GM12878 (cell line): ENCODE measurements around the gene PSMA8. TPM values are rescaled to one million over a fixed set of nuclear protein-coding genes. Genes with fewer than 3 reads are reported as not detected.
A peak's percentile ranks its signal among the peaks of the same experiment; 100 is the strongest.

ENCODE experiments used
- ATF2 ChIP-seq: IDR thresholded peaks from 2 replicates; pipeline ENCODE4 v1.6.1; 2012; ENCODE audit warnings: low read length, inconsistent platforms
- CBX3 ChIP-seq: fragments of 200-600 bp; sonication (generic); IDR thresholded peaks from 2 replicates; pipeline ENCODE4 v1.6.1; 2016; ENCODE audit warnings: low read depth, borderline replicate concordance
- CREM ChIP-seq: IDR thresholded peaks from 2 replicates; pipeline ENCODE4 v1.6.1; 2014; ENCODE audit warnings: antibody characterized with exemption, low read depth
- DPF2 ChIP-seq: fragments of 450-650 bp; IDR thresholded peaks from 2 replicates; pipeline ENCODE4 v1.6.1; 2017; ENCODE audit warnings: mild to moderate bottlenecking
- FOXK2 ChIP-seq: fragments of 450-650 bp; IDR thresholded peaks from 2 replicates; pipeline ENCODE4 v1.6.1; 2017; ENCODE audit warnings: mild to moderate bottlenecking, moderate library complexity
- JUND ChIP-seq: IDR thresholded peaks from 2 replicates; pipeline ENCODE4 v1.6.1; 2012; ENCODE audit warnings: low read depth, mild to moderate bottlenecking, low read length, improper control_type of control experiment, moderate library complexity
- PAX5 ChIP-seq: IDR thresholded peaks from 2 replicates; pipeline ENCODE4 v1.6.1; 2011; ENCODE audit warnings: low read depth, low read length, borderline replicate concordance
- RAD51 ChIP-seq: fragments of 450-650 bp; IDR thresholded peaks from 2 replicates; pipeline ENCODE4 v1.6.1; 2016; ENCODE audit warnings: moderate library complexity, mild to moderate bottlenecking, inconsistent platforms
- RELA ChIP-seq: fragments of 450-650 bp; IDR thresholded peaks from 2 replicates; pipeline ENCODE4 v1.8.0; 2014; ENCODE audit warnings: borderline replicate concordance; ENCODE audit not compliant: partially characterized antibody
- REST ChIP-seq: IDR thresholded peaks from 2 replicates; pipeline ENCODE4 v1.6.1; 2012; ENCODE audit warnings: mild to moderate bottlenecking, low read depth, low read length
- RFX5 ChIP-seq: IDR thresholded peaks from 2 replicates; pipeline ENCODE4 v1.6.1; 2011; ENCODE audit warnings: low read depth, low read length, improper control_type of control experiment
- SREBF2 ChIP-seq: IDR thresholded peaks from 2 replicates; pipeline ENCODE4 v1.6.1; 2012; ENCODE audit warnings: mild to moderate bottlenecking, low read length
- STAT3 ChIP-seq: IDR thresholded peaks from 2 replicates; pipeline ENCODE4 v1.6.1; 2011; ENCODE audit warnings: low read depth, low read length, improper control_type of control experiment
- TCF3 ChIP-seq: IDR thresholded peaks from 2 replicates; pipeline ENCODE4 v1.6.1; 2012; ENCODE audit warnings: low read depth, mild to moderate bottlenecking, low read length, borderline replicate concordance; ENCODE audit not compliant: insufficient read depth
- ZBTB33 ChIP-seq: fragments of 450-650 bp; IDR thresholded peaks from 2 replicates; pipeline ENCODE4 v1.6.1; 2017; ENCODE audit warnings: mild to moderate bottlenecking
- polyA plus RNA-seq, 11 experiments: library from polyadenylated mRNA; depleted of rRNA in 4 of 11; unstranded in 6 of 11; stranded (reverse) in 5 of 11; fragments of >200 nt; fragmentation: Nextera tagmentation in 4 of 11; fragmentation: Illumina TruSeq in 1 of 11; extraction: Ambion mirVana in 4 of 11; extraction: Trizol in 1 of 11; gene quantifications; 1 replicate in 1 of 11; 2 replicates in 10 of 11; pipeline versions ENCODE4 v1.2.1 to v1.2.3, GENCODE V29; 2011 to 2016; ENCODE audit warnings: inconsistent platforms in 2 of 11, missing spikeins in 2 of 11, low read depth in 1 of 11
- total RNA-seq, 4 experiments: library from RNA; depleted of rRNA in 3 of 4; stranded (reverse); fragments of >200 nt in 3 of 4; fragmentation: Illumina TruSeq in 1 of 4; extraction: Trizol in 1 of 4; gene quantifications; 2 replicates each; pipeline versions ENCODE4 v1.2.1 to v1.2.3, GENCODE V29; 2013 to 2021
- TF ChIP-seq, protein P1 (sequence below): IDR thresholded peaks from 2 replicates; pipeline ENCODE4 v1.6.1; 2011; ENCODE audit warnings: borderline replicate concordance, low read depth, mild to moderate bottlenecking, moderate library complexity, mixed read lengths, low read length; ENCODE audit not compliant: insufficient read depth; ENCODE audit errors: extremely low read length
- TF ChIP-seq, protein P2 (sequence below): fragments of 150-350 bp; IDR thresholded peaks from 2 replicates; pipeline ENCODE4 v1.6.1; 2014; ENCODE audit warnings: mild to moderate bottlenecking, low read depth, low read length
- TF ChIP-seq, protein P3 (sequence below): fragments of 450-650 bp; conservative IDR thresholded peaks from 2 replicates; pipeline ENCODE4 v1.6.1; 2017; ENCODE audit warnings: mild to moderate bottlenecking, moderate library complexity

PSMA8 gene
- total and polyA plus RNA-seq, 10 of the 15 experiments (the other 5 are each of a cell fraction or from before 2014, with no cell fraction given) = 0.07 to 0.15 (median 0.09) TPM; not detected in 6

GRCh38 chr18:26226229-26227050 is 92.8 kb downstream of the PSMA8 start, which contains the start of gene TAF4B (continued):
- TF ChIP-seq, protein P1, sequence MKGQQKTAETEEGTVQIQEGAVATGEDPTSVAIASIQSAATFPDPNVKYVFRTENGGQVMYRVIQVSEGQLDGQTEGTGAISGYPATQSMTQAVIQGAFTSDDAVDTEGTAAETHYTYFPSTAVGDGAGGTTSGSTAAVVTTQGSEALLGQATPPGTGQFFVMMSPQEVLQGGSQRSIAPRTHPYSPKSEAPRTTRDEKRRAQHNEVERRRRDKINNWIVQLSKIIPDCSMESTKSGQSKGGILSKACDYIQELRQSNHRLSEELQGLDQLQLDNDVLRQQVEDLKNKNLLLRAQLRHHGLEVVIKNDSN = peak; percentile 65
- TF ChIP-seq DPF2 (peak; percentile 87), RELA (peak; percentile 85), REST (no peak; the same call in 1 of the 2 replicates), ATF2 (no peak), RFX5 (peak; percentile 82), STAT3 (no peak), PAX5 (0 out of 2 replicates have a peak, but pooled peaks have one; percentile 33), FOXK2 (peak; percentile 93), ZBTB33 (no peak), JUND (no peak; the same call in 1 of the 2 replicates), RAD51 (peak; percentile 85), CBX3 (no peak), SREBF2 (no peak), TCF3 (no peak), CREM (peak; percentile 94)
- TF ChIP-seq, protein P2, sequence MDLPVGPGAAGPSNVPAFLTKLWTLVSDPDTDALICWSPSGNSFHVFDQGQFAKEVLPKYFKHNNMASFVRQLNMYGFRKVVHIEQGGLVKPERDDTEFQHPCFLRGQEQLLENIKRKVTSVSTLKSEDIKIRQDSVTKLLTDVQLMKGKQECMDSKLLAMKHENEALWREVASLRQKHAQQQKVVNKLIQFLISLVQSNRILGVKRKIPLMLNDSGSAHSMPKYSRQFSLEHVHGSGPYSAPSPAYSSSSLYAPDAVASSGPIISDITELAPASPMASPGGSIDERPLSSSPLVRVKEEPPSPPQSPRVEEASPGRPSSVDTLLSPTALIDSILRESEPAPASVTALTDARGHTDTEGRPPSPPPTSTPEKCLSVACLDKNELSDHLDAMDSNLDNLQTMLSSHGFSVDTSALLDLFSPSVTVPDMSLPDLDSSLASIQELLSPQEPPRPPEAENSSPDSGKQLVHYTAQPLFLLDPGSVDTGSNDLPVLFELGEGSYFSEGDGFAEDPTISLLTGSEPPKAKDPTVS = no peak
- TF ChIP-seq, protein P3, sequence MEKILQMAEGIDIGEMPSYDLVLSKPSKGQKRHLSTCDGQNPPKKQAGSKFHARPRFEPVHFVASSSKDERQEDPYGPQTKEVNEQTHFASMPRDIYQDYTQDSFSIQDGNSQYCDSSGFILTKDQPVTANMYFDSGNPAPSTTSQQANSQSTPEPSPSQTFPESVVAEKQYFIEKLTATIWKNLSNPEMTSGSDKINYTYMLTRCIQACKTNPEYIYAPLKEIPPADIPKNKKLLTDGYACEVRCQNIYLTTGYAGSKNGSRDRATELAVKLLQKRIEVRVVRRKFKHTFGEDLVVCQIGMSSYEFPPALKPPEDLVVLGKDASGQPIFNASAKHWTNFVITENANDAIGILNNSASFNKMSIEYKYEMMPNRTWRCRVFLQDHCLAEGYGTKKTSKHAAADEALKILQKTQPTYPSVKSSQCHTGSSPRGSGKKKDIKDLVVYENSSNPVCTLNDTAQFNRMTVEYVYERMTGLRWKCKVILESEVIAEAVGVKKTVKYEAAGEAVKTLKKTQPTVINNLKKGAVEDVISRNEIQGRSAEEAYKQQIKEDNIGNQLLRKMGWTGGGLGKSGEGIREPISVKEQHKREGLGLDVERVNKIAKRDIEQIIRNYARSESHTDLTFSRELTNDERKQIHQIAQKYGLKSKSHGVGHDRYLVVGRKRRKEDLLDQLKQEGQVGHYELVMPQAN = peak; percentile 98
